Neural progenitor cell (in vitro differentiated cells): ENCODE measurements around the gene SLC7A1.

ENCODE experiments used
- EZH2 ChIP-seq: fragments of 200-600 bp; sonication (generic); IDR thresholded peaks from 2 replicates; pipeline ENCODE4 v1.6.1; 2017; ENCODE audit warnings: antibody characterized with exemption, mild to moderate bottlenecking, moderate library complexity
- EZH2phosphoT487 ChIP-seq: fragments of 200-600 bp; sonication (generic); IDR thresholded peaks from 2 replicates; pipeline ENCODE4 v1.6.1; 2017; ENCODE audit warnings: antibody characterized with exemption
- TF ChIP-seq, protein P1 (sequence below): fragments of 200-600 bp; sonication (generic); IDR thresholded peaks from 2 replicates; pipeline ENCODE4 v1.5.1; 2017; ENCODE audit warnings: antibody characterized with exemption, mild to moderate bottlenecking

DNA sequence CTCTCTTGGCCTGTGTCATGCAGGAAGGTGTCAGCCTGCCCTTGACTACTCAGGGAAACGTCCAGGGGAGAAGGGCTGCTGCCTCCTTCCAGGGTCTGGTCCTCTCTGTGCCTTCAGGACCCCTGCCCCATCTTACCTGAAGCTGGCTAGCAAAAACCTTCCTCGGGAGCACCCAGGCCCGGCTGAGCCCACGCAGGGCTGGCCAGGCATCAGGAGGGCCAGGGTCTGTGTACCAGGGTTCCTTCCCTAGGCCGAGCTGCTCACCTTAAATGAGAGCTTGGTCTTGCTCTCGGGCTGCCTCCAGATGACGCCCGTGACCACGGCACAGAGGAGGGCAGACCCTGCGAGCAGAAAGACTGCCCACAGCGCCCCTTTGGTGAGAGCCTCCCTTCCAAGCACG lies 78.6 kb downstream of the SLC7A1 start:
- TF ChIP-seq EZH2 = no peak
- TF ChIP-seq, protein P1, sequence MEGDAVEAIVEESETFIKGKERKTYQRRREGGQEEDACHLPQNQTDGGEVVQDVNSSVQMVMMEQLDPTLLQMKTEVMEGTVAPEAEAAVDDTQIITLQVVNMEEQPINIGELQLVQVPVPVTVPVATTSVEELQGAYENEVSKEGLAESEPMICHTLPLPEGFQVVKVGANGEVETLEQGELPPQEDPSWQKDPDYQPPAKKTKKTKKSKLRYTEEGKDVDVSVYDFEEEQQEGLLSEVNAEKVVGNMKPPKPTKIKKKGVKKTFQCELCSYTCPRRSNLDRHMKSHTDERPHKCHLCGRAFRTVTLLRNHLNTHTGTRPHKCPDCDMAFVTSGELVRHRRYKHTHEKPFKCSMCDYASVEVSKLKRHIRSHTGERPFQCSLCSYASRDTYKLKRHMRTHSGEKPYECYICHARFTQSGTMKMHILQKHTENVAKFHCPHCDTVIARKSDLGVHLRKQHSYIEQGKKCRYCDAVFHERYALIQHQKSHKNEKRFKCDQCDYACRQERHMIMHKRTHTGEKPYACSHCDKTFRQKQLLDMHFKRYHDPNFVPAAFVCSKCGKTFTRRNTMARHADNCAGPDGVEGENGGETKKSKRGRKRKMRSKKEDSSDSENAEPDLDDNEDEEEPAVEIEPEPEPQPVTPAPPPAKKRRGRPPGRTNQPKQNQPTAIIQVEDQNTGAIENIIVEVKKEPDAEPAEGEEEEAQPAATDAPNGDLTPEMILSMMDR = no peak
- TF ChIP-seq EZH2phosphoT487 = no peak
